GM06990 (cell line): ENCODE results near the gene CYTH4.
"Not testable (repeated sequence)": the region's sequence is repeated elsewhere in the genome, so short reads cannot be mapped to it uniquely, and the experiment has no call there.

Experiments used
- DNase-seq: peaks from one replicate; pipeline ENCODE4 v3.0.0-alpha.2; 2011; ENCODE audit not compliant: insufficient read length; ENCODE audit errors: extremely low read depth
- H3K27me3 ChIP-seq: replicated peaks from 2 replicates; pipeline ENCODE4 v1.6.0; 2011; ENCODE audit warnings: low read length; ENCODE audit not compliant: control insufficient read depth, insufficient read depth
- H3K36me3 ChIP-seq: 2 replicates; pipeline ENCODE4 v1.5.1; 2011; ENCODE audit warnings: low read length; ENCODE audit not compliant: control insufficient read depth, insufficient read depth
- H3K4me3 ChIP-seq: replicated peaks from 2 replicates; pipeline ENCODE4 v1.5.1; 2011; ENCODE audit warnings: low read depth, mild to moderate bottlenecking, control low read depth, low read length
- CTCF ChIP-seq: IDR thresholded peaks from 2 replicates; pipeline ENCODE4 v1.5.1; 2011; ENCODE audit warnings: low read length, control low read depth, mild to moderate bottlenecking, inconsistent platforms; ENCODE audit not compliant: insufficient read depth, poor library complexity, severe bottlenecking

Gene CYTH4

GRCh38 chr22:37320726-37321677, 38.7 kb downstream of the CYTH4 start:
- no peak for TF ChIP-seq CTCF
- no peaks in the 10 kb centered on the region for H3K36me3 ChIP-seq
- no peak for DNase-seq
- peaks cover 2% of the 10 kb centered on the region for H3K27me3 ChIP-seq
- no peak overlapping the region for H3K4me3 ChIP-seq

- Histone ChIP-seq H3K4me3 (no peak overlapping the region), H3K36me3 (no peaks in the 10 kb centered on the region), H3K27me3 (peaks cover 4% of the 10 kb centered on the region)
- TF ChIP-seq CTCF: no peak
- DNase-seq: no peak
Measured at GRCh38 chr22:37324340-37325038, 42.2 kb downstream of the CYTH4 start.

DNA sequence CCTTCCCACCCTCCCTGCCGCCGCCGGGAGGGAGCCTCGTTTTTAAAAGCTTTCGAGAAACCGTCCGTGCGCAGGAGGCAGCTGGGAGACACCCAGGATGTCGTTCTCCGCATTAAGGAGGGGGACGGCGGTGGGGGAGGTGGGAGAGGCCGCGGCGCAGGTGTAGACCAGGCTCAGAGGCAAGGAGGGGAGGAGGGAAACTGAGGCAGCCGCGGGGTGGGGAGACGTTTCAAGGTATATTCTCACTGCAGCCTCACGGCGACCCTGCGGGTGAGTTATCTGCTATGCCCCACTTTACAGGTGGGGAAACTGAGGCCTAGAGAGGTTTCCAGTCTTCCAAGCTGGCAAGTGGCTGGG, 42.7 kb downstream of the CYTH4 start:
- Histone ChIP-seq H3K4me3 (no peak overlapping the region), H3K36me3 (no peaks in the 10 kb centered on the region), H3K27me3 (peaks cover 4% of the 10 kb centered on the region)
- no peak for TF ChIP-seq CTCF
- DNase-seq: no peak

DNA sequence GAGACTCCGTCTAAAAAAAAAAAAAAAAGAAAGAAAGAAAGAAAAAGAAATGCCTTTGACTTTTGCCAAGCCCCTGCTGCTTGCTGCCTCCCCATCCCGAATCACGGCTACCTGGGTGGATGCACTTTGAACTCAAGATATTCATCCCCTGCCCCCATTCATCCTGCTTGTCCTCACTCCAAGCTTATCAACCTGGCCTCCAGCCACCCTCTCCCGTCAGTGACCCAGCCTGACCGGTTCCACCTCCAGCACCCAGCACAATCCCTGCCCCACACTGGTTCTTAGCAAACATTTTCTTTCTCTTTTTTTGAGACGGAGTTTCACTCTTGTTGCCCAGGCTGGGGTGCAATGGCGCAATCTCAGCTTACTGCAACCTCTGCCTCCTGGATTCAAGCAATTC, 44.4 kb downstream of the CYTH4 start:
- no peak for DNase-seq
- no peak overlapping the region for H3K4me3 ChIP-seq
- peaks cover 2% of the 10 kb centered on the region for H3K27me3 ChIP-seq
- no peaks in the 10 kb centered on the region for H3K36me3 ChIP-seq
- no peak for TF ChIP-seq CTCF

DNA sequence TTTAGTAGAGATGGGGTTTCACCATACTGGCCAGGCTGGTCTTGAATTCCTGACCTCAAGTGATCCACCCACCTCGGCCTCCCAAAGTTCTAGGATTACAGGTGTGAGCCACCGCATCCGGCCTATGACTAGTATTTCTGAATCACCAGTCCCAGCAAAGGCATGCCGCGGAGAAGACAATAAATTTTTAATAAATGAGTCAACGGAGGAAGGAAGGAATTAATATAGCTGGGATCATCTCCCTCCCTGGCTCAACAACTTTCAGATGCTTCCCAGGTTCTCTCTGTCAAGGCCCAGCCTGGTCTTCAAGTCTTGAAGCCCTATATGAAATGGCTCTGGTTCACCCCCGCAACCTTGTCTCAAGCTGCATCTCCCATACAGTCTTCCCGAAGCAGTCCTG, 45.7 kb downstream of the CYTH4 start:
- H3K27me3 ChIP-seq: peaks cover 4% of the 10 kb centered on the region
- H3K4me3 ChIP-seq: no peak overlapping the region
- TF ChIP-seq CTCF: no peak
- no peak for DNase-seq
- no peaks in the 10 kb centered on the region for H3K36me3 ChIP-seq

GRCh38 chr22:37328538-37329237, 46.4 kb downstream of the CYTH4 start:
- not testable (repeated sequence) for DNase-seq, H3K4me3 ChIP-seq, H3K27me3 ChIP-seq, H3K36me3 ChIP-seq
